22Rv1 (cell line): Measurements from ENCODE around the gene CHD9.

Source experiments
- ZFX ChIP-seq: fragments of 450-650 bp; IDR thresholded peaks from 2 replicates; pipeline ENCODE4 v1.6.1; 2017; ENCODE audit warnings: antibody characterized with exemption, borderline replicate concordance
- TF ChIP-seq, protein P1 (sequence below): fragments of 450-650 bp; IDR thresholded peaks from 2 replicates; pipeline ENCODE4 v1.5.1; 2017; ENCODE audit warnings: mild to moderate bottlenecking

DNA sequence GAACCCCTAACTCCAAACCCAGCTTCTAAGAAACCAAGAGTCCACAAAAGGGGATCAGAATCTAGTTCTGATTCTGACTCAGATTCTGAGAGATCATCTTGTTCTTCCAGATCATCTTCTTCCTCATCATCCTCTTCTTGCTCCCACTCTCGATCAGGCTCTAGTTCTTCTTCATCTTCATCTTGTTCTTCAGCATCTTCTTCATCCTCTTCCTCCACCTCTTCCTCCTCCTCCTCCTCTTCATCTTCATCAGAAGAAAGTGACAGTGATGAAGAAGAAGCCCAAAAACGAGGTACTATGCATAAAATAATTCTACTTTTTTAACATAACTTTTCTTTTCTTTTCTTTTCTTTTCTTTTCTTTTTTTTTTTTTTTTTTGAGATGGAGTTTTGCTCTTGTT is 249.5 kb downstream of the CHD9 start:
- TF ChIP-seq, protein P1, sequence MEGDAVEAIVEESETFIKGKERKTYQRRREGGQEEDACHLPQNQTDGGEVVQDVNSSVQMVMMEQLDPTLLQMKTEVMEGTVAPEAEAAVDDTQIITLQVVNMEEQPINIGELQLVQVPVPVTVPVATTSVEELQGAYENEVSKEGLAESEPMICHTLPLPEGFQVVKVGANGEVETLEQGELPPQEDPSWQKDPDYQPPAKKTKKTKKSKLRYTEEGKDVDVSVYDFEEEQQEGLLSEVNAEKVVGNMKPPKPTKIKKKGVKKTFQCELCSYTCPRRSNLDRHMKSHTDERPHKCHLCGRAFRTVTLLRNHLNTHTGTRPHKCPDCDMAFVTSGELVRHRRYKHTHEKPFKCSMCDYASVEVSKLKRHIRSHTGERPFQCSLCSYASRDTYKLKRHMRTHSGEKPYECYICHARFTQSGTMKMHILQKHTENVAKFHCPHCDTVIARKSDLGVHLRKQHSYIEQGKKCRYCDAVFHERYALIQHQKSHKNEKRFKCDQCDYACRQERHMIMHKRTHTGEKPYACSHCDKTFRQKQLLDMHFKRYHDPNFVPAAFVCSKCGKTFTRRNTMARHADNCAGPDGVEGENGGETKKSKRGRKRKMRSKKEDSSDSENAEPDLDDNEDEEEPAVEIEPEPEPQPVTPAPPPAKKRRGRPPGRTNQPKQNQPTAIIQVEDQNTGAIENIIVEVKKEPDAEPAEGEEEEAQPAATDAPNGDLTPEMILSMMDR: no peak
- TF ChIP-seq ZFX: no peak
